MCF 10A (cell line): ENCODE measurements around the gene RPS15. TPM values are rescaled to one million over a fixed set of nuclear protein-coding genes. Genes with fewer than 3 reads are reported as not detected.

ENCODE experiments used
- BruUV-seq: library from RNA; stranded (reverse); fragments of 400-500 nt; replicated peaks from 2 replicates; lab custom pipeline; 2021; lab: Mats Ljungman, UMichigan
- CTCF ChIA-PET: fragments of 300-600 bp; sonication (Branson Sonifier 250); formaldehyde crosslinking; extraction: SDS; loops from one replicate; lab custom pipeline; 2021; ENCODE audit warnings: antibody characterized with exemption, inconsistent platforms; lab: Yijun Ruan, JAX
- POLR2A ChIA-PET: fragments of 300-600, 350-650 bp; sonication (Branson Sonifier 250); formaldehyde crosslinking; extraction: SDS; loops from one replicate; lab custom pipeline; 2020; ENCODE audit warnings: antibody characterized with exemption, inconsistent platforms; lab: Yijun Ruan, JAX
- DNase-seq: peaks from one replicate; pipeline ENCODE4 v3.0.0-alpha.2; 2018; ENCODE audit not compliant: unreplicated experiment
- H3K27ac Mint-ChIP-seq: one replicate; pipeline ENCODE4 v1.8.0; 2022; ENCODE audit warnings: mild to moderate bottlenecking, low read depth, mixed read lengths; ENCODE audit not compliant: unreplicated experiment
- H3K27me3 Mint-ChIP-seq: one replicate; pipeline ENCODE4 v1.8.0; 2022; ENCODE audit warnings: mixed read lengths; ENCODE audit not compliant: insufficient read depth, unreplicated experiment
- H3K36me3 Mint-ChIP-seq: one replicate; pipeline ENCODE4 v1.8.0; 2022; ENCODE audit warnings: mild to moderate bottlenecking, moderate library complexity, mixed read lengths; ENCODE audit not compliant: insufficient read depth, unreplicated experiment
- H3K4me1 Mint-ChIP-seq: one replicate; pipeline ENCODE4 v1.8.0; 2022; ENCODE audit warnings: mixed read lengths; ENCODE audit not compliant: insufficient read depth, unreplicated experiment
- H3K4me3 Mint-ChIP-seq: one replicate; pipeline ENCODE4 v1.8.0; 2022; ENCODE audit warnings: mild to moderate bottlenecking, moderate library complexity, mixed read lengths; ENCODE audit not compliant: unreplicated experiment
- H3K9me3 Mint-ChIP-seq: one replicate; pipeline ENCODE4 v1.8.0; 2022; ENCODE audit warnings: mixed read lengths; ENCODE audit not compliant: unreplicated experiment
- CTCF ChIP-seq: fragments of 200-600 bp; IDR thresholded peaks from one replicate; pipeline ENCODE4 v1.8.0; 2022; ENCODE audit warnings: antibody characterized with exemption, mild to moderate bottlenecking; ENCODE audit not compliant: unreplicated experiment
- intact Hi-C: fragments of 100-400 bp; cut with micrococcal nuclease; formaldehyde crosslinking; loops from 2 replicates; pipeline ENCODE4 v1.14.1; 2022
- total RNA-seq: library from RNA; stranded (reverse); gene quantifications from 2 replicates; pipeline ENCODE4 v1.2.3, GENCODE V29; 2022

Gene RPS15
- total RNA-seq, 1 experiment from 2014 or later, result 1,168 TPM

- DNase-seq, result no peak
- Mint-ChIP-seq H3K27ac (no peak overlapping the region), H3K4me1 (peaks cover 6% of the 10 kb centered on the region), H3K9me3 (no peaks in the 10 kb centered on the region), H3K36me3 (peaks cover 38% of the 10 kb centered on the region), H3K27me3 (peaks cover 38% of the 10 kb centered on the region), H3K4me3 (peak overlapping the region; percentile 63)
- ChIA-PET POLR2A (no interaction called here), CTCF (interaction anchor here (0.5 to 1.2 kb wide), 8 partner anchors 9 to 160 kb away, joined by 3 to 6 read pairs (median 4); no protein-coding TSS in a partner anchor)
- intact Hi-C loops, result no loop called here
- TF ChIP-seq CTCF, result no peak
- no TSS peak for BruUV-seq
These were observed 7.9 kb downstream of the RPS15 start for GRCh38 chr19:1445932-1446712.

GRCh38 chr19:1446713-1447481 is 8.7 kb downstream of the RPS15 start:
- TF ChIP-seq CTCF, result no peak
- Mint-ChIP-seq H3K36me3 (peaks cover 31% of the 10 kb centered on the region), H3K4me1 (peaks cover 6% of the 10 kb centered on the region), H3K27me3 (peaks cover 43% of the 10 kb centered on the region), H3K4me3 (peak overlapping the region; percentile 52), H3K27ac (no peak overlapping the region), H3K9me3 (no peaks in the 10 kb centered on the region)
- ChIA-PET POLR2A (interaction anchor here (0.5 kb wide), 1 partner anchor 51 kb away, joined by 3 read pairs; no protein-coding TSS in a partner anchor), CTCF (interaction anchor here (0.6 kb wide), 1 partner anchor 8 kb away, joined by 3 read pairs; no protein-coding TSS in a partner anchor)
- BruUV-seq, result no TSS peak
- no peak for DNase-seq
- intact Hi-C loops, result no loop called here

GRCh38 chr19:1447504-1447903 is 9.3 kb downstream of the RPS15 start:
- H3K27me3 Mint-ChIP-seq, result peaks cover 43% of the 10 kb centered on the region

More at GRCh38 chr19:1447504-1447903, 9.3 kb downstream of the RPS15 start:
- intact Hi-C loops, result no loop called here
- no peak for TF ChIP-seq CTCF
- Mint-ChIP-seq H3K4me3 (peak overlapping the region; percentile 52), H3K27ac (no peak overlapping the region), H3K36me3 (peaks cover 25% of the 10 kb centered on the region), H3K9me3 (no peaks in the 10 kb centered on the region), H3K4me1 (peaks cover 5% of the 10 kb centered on the region)
- ChIA-PET CTCF (no interaction called here), POLR2A (interaction anchor here (0.5 kb wide), 1 partner anchor 52 kb away, joined by 3 read pairs; no protein-coding TSS in a partner anchor)
- no TSS peak for BruUV-seq
- DNase-seq, result no peak
